Bone marrow (tissue), 2 donors: Measurements from ENCODE around the gene SNCA.

Experiments
- DNase-seq, 2 donors: peaks; one replicate each; lab custom pipeline; 2025; lab: John Stamatoyannopoulos, UW

The SNCA gene

DNA sequence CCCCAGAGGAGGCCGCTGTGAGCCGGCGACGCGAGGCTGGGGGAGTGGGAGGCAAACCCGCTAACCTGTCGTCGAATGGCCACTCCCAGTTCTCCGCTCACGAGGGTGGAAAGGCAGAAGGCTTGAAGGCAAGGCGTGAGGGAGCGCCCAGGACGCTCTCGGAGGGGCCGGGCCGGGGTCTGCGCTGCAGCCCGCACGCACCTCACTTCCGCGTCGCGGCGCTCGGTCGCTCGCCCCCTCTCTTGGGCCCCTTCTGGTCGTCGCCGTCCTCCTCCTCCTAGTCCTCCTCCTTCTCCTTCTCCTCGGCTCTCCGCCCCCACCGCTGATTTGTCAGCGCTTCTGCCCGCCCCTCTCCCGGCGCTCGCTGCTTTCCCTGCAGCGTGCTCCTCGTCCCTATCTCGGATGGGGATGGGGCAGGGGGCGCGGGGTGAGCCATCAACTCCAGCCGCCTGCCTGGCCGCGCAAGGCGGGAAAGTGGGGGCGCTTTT is at the start of gene SNCA:
SNCA (minus strand) TSS at position 265 of the 488 bp plus-strand sequence. CDS start 1,494 bp downstream, outside the sequence.
- peak in 1 of 2 donors; percentile 57 for DNase-seq

DNA sequence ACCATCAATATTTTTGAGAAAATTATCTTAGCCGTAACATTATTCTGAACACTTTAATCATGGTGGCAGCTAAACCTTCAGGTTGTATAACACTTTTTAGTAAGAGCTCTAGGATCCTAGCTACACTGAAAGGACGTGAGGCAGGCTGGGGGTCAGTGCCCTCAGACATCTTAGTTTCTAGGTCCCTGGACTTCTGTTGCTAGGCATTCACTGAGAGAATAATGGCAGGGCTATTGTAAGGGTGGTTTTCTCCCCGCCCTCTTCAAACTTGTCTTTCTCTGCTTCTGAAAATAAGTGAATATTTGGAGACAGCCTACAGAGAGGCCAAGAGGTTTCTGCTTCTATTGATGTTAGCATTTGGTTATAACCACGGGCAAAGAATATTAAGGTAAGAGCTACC is 42.3 kb upstream of the SNCA start:
- no peak for DNase-seq

DNA sequence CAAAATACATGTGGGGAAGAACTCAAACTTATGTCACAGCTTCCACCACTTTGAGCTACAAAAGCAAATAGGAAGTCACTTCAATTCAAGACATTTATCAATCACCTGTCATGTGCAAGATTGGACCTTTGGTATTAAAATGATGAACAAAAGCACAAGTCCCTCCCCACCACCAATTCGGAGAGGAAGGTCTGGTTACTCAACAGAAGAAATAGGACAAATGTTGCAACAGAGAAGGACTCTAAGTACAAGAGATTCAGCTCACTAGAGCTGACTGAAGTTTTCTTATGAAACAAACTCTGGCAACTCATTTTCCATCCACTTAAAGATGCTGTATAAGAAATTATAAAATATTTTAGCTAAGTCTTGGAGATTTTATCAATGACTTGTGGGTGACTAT is 41.6 kb upstream of the SNCA start:
- no peak for DNase-seq

DNA sequence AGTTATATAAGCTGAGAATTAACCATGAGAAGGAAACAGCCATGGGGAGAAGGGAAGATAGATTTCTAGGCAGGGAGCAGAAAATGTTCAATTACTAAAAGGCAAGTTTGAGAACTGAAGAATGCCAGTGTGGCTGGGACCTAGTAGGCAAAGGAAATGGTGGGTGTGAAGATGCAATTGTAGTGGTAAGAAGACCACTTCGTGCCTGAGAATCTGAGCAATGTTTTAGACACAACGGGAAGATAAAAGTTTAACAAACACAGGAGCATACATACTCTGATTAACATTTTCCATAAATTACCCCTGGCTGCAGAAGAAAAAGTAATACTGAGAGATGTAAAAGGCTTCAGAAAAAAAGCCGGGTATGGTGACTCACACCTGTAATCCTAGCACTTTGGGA is 39.6 kb upstream of the SNCA start:
- no peak for DNase-seq

DNA sequence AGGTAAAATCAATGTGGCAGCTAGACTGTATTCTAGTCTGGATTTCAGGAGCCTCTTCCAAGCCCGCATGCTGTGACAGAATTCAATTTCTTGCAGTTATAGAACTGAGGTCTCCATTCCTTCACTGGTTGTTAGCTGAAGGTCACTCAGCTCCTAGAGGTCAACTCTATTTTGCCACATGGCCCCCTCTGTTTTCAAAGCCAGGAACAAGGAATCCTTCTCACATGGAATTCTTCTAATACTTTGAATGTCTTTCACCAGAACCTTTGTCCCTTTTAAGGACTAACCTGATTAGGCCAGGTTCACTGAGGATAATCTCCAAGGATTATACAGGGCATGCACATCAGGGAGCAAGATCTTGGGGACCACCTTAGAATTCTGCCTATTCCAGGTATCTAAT is 34.2 kb upstream of the SNCA start:
- DNase-seq = no peak

DNA sequence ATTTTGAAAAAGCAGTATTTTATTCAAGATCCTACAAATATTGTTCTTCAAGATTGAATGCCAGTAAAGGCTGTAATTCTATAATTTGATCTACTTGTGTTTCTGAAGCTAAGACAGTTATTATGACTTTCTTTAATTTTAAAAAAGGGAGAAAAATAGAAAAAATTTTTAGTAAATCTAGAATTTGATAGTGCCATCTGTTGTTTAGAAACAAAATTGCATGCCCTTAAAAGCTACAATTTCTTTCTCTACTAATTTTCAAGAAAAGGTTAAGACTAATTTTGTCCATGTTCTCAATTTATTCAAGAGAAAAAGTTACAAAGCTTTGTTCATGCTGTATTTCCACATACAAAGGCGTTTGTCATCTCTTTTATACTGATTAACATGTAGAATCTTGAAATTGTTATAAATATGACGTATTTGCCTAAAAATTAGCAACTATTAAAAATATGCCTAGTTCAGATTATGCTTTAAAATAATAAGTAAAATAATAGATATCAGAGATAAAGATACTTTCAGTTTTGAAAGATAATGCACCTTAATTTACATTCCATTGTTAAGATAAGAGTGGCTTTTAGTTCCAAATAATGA is 32.1 kb upstream of the SNCA start:
- no peak for DNase-seq

DNA sequence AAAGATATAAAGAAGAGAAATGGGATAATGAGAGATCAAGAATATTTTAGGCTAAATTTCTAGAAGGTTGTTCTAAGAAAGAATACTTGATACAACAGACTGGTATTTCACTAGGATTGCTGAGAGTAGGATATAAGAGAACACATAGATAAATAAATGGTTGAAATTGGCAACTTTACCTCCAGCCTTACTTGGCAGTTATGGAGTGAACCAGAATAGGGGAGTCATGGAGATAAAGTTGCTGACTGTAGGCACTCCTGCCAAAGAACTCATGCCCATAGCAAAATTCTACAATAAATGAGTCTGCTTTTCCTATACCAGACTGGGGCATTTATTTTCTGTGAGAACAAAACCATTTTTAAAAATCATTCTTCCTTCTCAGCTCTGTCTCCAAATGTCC is 31.3 kb upstream of the SNCA start:
- DNase-seq = no peak

DNA sequence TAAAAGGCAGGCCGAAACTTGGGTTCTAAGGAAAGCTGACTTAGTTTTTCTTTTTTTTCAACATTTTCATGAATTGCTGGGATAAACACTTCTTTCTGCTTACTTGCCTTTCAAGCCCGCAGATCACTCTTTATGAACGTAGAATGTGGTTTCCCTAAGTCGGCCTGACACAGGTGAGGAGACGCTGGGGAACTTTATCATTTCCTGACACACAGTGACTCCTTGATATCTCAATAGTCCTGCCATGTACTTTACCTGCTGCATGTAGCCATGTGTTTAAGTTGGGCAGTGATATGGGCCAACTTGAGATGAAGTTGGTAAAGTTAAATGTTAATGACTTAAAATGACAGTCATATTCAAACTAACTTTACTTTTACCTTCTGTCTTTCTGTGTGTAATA is 26.6 kb upstream of the SNCA start:
- no peak for DNase-seq

DNA sequence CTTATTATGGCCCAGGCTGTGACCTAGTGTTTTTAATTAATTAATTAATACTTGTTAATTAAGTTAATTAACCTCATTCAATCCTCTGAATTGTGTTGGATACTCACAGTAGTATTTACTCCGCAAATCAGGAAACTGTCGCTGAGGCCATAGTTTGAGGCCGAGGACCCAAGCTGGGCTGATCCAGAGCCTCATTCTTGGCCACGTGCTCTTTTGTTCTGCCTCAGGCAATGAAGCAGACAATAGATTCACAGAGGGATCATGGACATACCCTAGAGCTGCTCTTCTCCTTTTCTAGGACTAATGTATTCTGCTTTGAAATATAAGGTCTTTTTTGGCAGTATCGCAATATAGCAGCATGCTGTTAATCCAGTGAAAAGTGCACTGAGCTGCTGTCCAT is 24.0 kb upstream of the SNCA start:
- no peak for DNase-seq

DNA sequence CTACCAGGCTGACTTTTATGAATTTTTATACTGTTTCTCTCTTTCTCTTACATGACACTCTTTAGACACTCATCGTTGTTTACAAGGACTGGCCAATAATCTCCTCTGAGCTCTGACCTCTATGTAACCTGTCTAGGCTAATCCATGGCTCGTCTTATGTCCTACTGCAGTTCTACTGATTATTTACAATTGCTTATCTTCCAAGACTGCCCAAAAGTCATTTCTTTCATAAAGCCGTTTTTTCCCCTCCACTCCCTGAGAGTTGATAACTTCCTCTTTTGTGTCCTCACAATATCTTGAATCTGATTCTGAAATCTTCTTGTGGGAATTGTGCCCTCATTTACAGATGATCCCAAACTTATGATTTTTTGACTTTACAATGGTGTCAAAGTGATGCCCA is 18.3 kb upstream of the SNCA start:
- no peak for DNase-seq

DNA sequence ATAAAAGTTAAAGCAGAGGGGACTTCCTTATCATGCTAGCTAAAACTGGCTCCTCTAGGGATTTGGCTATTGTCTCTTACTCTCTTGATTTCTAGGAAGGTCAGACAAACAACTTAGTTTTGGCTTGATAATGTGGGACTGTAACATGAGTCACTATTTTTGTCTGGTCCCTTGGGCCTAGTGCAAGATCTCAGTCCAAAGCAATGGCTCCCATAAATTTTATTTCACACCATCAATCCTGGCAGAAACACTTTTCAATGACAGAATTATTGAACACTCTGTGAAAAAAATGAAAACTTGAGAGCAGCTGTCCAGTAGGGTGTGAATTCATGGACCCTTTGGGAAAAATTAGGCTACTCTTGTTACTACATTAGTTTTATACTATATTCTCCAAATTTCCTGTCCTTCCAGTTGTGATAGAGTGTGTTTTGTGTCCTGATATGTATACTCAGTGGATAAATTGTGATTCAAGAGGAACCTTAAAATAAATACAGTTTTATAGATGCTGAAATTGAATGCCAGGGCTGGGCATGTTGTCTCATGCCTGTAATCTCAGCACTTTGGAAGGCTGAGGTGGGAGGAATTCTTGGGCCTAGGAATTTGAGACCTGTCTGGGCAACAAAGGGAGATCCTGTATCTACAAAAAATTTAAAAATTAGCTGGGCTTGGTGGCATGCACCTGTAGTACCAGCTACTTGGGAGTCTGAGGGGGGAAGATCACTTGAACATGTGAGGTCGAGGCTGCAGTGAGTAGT is 10.8 kb upstream of the SNCA start:
- DNase-seq = no peak

DNA sequence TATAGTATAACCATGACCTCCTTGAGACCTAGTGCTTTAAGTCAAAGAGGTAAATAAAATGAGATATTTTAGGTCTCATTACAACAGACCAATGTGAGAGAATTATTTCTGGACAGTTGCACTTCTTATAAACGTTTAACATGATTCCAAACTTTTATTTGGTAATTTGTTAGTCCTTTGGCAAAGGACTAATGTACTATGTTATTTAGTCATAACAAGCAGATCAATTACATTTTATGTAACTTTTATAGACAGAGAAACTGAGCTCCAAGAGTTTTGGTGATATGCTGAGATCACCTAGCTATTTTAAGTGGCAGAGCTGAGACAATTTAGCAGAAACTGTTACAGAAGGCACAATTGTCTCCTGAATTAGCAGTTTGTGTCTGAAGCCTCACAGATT is 2.6 kb upstream of the SNCA start:
- no peak for DNase-seq

DNA sequence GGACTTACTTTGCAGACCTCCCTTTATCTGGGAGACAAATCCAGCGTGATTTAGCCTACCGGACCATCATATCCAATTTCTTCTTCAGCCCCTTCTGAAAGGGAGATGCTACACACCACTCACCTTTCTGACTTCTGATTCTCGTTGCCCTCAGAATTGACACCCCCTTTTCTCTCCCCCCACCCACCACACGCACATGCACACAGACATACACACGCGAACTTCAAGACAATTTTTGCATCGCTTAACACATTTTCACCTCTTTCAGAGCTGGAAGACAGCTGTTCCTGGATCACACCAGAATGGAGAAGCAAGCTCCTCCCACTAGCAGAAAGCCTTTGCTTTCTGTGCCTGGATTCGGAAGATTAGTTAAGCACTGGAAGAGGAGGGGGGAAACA is 1.0 kb upstream of the SNCA start:
- no peak for DNase-seq

DNA sequence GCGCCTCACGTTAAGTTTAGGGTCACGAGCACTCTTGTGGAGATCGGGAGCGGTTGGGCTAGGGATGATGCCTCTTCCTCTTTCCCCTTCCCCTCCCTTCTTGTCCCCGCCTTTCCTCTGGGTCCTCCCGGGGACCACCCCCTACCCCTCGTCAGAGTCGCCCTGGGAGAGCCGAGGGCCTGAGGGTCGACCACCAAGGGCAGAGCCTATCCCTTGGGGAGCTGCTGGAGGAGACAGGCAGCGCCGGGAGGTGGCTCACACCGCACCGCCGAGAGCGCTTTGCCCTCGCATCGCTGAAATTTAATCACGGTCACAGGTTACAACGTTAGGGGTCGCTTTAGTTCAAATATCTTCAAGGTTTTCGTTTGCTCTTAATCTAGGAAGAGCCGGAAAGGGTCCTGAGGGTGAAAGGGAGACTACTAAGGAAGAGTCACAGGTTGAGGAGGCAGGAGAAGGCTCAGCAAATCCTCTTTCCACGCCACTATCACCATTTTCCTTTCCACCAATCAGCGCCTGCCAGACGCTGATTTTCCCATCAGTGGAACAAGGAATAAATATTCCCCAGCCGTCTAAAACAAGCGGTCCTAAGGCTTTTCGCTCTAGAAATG is 528 bp upstream of the SNCA start:
- peak in 1 of 2 donors; percentile 50 for DNase-seq

DNA sequence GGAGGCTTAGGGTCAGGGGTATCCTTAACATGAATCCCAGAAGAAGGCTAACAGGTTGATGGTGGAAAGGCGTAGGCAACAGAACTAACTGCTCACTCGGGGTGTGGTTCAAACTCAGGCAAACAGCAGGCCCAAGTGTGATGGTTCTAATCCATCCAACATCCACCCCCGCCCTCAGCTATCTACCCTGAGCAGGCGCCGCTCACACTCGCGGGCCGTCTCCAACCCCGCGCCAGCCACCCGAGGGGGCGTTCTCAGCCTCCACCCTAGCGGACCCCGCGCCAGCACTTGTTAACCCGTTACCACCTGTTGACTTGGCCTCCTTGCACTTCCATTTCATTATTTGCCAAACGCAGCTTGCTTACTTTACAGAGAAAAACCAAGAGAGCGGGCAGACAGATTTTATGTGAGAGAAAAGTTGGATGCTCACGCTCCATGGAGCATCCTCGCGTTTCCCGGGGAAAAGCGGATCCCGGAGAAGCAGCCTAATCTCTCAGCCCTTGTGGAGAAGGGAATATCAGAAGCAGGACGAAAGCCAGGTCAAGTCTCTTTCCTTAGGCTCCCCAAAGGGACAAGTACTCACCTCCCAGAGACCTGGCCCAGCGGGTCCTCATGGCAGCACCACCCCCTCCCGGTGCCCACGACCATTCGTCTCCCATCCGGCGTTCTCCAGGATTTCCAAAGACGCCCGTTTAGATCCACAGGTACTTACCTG is 773 bp downstream of the SNCA start:
- DNase-seq = no peak

DNA sequence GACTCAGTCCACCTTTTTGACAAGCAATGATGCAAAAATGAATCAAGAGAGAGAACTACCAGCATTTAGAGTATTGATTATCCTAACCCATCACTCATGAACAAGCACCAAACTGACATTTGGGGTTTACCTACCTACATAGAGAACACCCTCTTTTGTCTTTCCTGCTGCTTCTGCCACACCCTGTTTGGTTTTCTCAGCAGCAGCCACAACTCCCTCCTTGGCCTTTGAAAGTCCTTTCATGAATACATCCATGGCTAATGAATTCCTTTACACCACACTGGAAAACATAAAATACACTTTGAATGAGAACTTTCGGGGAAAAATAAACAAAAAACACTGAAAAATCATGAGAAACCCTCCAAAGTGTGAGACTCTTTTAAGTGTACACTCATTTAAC is 1.5 kb downstream of the SNCA start:
- DNase-seq = no peak

DNA sequence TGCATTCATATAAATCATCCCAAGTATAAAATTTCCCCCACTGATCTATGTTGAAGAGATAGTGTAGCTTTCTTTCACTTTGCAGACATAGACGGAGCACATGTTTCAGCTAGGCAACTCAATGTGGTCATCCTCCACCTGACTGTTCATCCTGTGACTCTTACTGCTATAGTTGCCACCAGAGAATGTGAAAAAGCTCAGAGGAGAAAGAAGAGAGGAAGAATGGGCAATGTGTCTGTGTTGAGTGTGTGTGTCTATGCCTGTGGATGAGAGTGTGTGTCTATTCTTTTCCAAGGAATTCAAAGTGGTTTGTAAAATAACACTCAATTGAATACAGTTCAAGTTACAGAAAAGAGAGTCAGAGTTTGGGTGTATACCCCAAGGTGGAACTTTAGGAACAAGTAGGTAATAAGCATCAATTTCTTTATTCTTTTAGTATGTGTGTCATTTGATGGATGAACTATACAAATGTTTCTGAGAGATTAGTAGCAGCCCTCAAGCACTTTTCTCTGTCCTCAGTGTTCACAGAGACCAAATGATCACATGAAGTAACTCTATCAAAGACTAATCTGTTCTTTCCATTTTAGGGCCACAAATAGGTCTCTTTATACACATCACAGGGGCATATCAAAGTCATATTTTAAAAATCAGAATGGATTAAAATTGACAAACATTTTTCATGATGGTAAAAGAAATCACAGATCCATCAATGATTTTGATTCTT is 2.3 kb downstream of the SNCA start:
- DNase-seq = no peak

DNA sequence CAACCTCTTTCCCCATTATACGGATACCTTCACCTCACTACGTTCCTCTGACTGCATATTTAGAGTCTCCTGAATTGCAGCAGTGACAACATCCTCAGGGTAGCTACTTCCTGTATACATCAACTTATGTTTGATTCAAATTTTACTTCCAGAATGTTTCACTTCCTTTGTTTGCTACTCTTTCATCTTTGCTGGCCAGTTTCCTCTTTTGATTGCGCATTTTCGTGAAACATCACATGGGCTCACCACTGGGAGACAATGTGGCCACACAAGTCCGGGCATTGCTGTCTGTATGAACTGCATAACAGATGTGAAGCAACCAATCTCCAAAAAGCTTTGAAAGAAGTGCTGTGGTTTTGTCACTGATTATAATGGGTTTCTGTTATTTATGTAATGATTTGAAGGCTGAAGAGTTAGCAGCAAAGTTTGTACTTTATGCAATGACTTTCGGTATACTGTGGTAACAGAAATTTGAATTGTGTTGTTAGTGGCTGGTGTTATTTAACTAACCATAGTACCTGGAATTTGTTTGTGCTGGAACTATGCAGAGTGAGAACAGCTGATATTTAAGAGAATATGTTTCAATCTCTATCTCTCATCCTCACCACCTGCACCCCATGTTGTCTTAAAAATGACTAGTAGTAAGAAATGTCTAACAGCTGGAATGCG is 7.4 kb downstream of the SNCA start:
- peak; percentile 20 to 57 for DNase-seq

DNA sequence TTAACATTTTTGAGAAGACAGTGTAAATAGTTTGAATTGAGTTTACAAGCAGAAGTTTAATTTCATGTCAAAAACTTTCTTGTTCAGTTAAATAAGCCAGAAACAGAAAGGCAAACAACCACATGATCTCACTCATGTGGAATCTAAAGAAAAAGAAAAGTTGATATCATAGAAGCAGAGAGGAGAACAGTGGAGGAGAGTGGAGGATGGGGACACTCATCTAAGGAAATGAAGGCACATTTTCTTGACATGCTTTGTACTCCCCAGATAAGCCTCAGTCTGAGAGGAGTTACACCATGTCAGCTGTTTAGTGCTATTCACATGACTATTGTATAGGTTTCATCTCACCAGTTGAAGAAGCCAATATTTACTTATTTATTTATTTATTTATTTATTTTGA is 13.5 kb downstream of the SNCA start:
- DNase-seq = no peak

DNA sequence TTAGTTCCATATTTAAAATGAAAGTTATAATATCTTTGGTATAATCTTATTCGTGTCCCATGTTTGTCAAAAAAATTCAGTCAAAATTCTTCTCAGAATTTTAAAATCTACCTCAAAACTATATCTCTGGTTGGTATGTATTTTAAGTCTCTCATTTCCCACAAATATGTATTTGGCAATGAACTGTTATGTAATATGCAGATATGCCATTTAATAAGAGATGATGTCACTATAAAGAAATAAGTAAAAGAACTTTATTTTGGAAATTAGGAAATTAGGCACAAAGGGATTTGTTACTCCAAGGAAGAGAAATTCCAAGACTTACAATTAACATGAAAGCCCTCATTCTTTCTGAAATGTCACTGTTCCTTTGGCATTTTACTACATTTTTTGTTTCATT is 15.3 kb downstream of the SNCA start:
- no peak for DNase-seq

DNA sequence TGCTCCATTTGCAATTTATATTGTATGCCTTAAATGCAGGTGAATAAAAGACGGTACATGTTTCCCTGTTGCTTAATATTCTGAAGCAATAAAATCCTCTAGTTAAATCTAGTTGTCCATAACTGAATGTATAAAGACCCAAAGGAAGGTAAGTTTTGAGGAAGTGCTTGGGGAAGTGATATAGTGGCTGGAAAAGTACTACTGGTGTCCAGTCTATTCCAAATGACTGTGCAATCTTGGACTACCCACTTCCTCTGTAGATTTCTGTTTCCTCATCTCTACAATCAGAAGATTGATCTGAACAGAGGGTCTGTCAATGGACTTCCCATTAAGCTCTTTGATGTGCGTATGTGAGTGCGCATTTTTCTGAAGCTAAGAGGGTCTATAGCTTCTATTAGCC is 17.0 kb downstream of the SNCA start:
- no peak for DNase-seq

DNA sequence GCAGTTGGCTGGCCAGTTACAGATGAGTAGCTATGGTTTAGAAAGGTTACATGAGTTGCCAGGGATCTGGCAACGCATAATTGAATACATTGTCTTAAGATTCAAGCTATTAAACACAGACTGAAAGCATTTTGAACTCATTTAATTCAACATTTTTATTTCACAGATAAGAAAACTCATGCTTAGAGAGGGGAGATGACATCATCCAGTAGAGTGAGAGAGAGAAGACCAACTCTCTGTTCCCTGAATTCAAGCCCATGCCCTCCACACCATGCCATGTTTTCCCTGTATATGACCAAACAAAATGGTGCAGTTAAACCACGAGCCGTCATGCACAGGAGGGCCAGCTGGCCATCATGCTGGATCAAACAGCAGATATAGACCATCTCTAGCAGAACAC is 22.6 kb downstream of the SNCA start:
- no peak for DNase-seq
